PC-9 (cell line): ENCODE data around the gene CEP89. TPM values are rescaled to one million over a fixed set of nuclear protein-coding genes. Genes with fewer than 3 reads are reported as not detected.
"Not testable (repeated sequence)": the region's sequence is repeated elsewhere in the genome, so short reads cannot be mapped to it uniquely, and the experiment has no call there.

Experiments used
- BruUV-seq: library from RNA; stranded (reverse); fragments of 400-500 nt; replicated peaks from 2 replicates; lab custom pipeline; 2021; lab: Mats Ljungman, UMichigan
- CTCF ChIA-PET: fragments of 300-600 bp; sonication (Branson Sonifier 250); formaldehyde crosslinking; loops from one replicate; lab custom pipeline; 2022; ENCODE audit warnings: antibody characterized with exemption; lab: Charles Lee
- POLR2A ChIA-PET: fragments of 300-600 bp; sonication (Branson Sonifier 250); formaldehyde crosslinking; loops from one replicate; lab custom pipeline; 2022; ENCODE audit warnings: antibody characterized with exemption; ENCODE audit not compliant: unreplicated experiment; lab: Charles Lee
- DNase-seq, 2 experiments: peaks; one replicate each; pipeline versions ENCODE4 v3.0.0 to v3.0.0-alpha.2; 2015 to 2022; ENCODE audit warnings: mixed read lengths in 1 of 2
- H2AFZ ChIP-seq: fragments of 200-600 bp; sonication (generic); 2 replicates; pipeline ENCODE4 v1.8.1; 2017; ENCODE audit warnings: antibody characterized with exemption
- H3F3A ChIP-seq: fragments of 200-600 bp; sonication (generic); 2 replicates; pipeline ENCODE4 v1.8.1; 2017; ENCODE audit warnings: antibody characterized with exemption, mild to moderate bottlenecking, low read depth; ENCODE audit not compliant: insufficient read depth
- H3K27ac ChIP-seq: fragments of 200-600 bp; sonication (generic); 2 replicates; pipeline ENCODE4 v1.6.1; 2016; ENCODE audit warnings: mixed run types
- H3K27me3 ChIP-seq: fragments of 200-600 bp; sonication (generic); 2 replicates; pipeline ENCODE4 v1.6.1; 2016; ENCODE audit warnings: low read depth, mixed run types; ENCODE audit not compliant: insufficient read depth
- H3K36me3 ChIP-seq: fragments of 200-600 bp; sonication (generic); 2 replicates; pipeline ENCODE4 v1.6.1; 2016; ENCODE audit warnings: low read depth, mixed run types
- H3K4me1 ChIP-seq: fragments of 200-600 bp; sonication (generic); replicated peaks from 2 replicates; pipeline ENCODE4 v1.6.1; 2016; ENCODE audit warnings: mixed run types; ENCODE audit not compliant: insufficient read depth
- H3K4me2 ChIP-seq: fragments of 200-600 bp; sonication (generic); 2 replicates; pipeline ENCODE4 v1.6.1; 2017; ENCODE audit warnings: mixed run types
- H3K4me3 ChIP-seq: fragments of 200-600 bp; sonication (generic); 2 replicates; pipeline ENCODE4 v1.6.1; 2016; ENCODE audit warnings: mixed run types
- H3K79me2 ChIP-seq: fragments of 200-600 bp; sonication (generic); 2 replicates; pipeline ENCODE4 v1.6.1; 2017; ENCODE audit warnings: low read depth, mixed run types
- H3K9me2 ChIP-seq: fragments of 200-600 bp; sonication (generic); 2 replicates; pipeline ENCODE4 v1.8.1; 2017; ENCODE audit warnings: mild to moderate bottlenecking; ENCODE audit not compliant: insufficient read depth
- H3K9me3 ChIP-seq: fragments of 200-600 bp; sonication (generic); 2 replicates; pipeline ENCODE4 v1.8.1; 2016; ENCODE audit warnings: low read depth; ENCODE audit not compliant: insufficient read depth
- H4K20me1 ChIP-seq: fragments of 200-600 bp; sonication (generic); 2 replicates; pipeline ENCODE4 v1.8.1; 2017; ENCODE audit not compliant: insufficient read depth
- EZH2 ChIP-seq: fragments of 200-600 bp; sonication (generic); IDR thresholded peaks from 2 replicates; pipeline ENCODE4 v1.8.0; 2017; ENCODE audit warnings: antibody characterized with exemption, low read depth
- intact Hi-C: fragments of 100-400 bp; cut with micrococcal nuclease; formaldehyde crosslinking; loops from one replicate; pipeline ENCODE4 v1.10.0; 2022; ENCODE audit not compliant: unreplicated experiment
- total RNA-seq: library from RNA; stranded (reverse); gene quantifications from 2 replicates; pipeline ENCODE4 v1.2.3, GENCODE V29; 2021
- TF ChIP-seq, protein P1 (sequence below): fragments of 200-600 bp; sonication (generic); conservative IDR thresholded peaks from 2 replicates; pipeline ENCODE4 v1.6.1; 2017; ENCODE audit warnings: mixed run types, antibody characterized with exemption, mild to moderate bottlenecking, moderate library complexity

The CEP89 gene
- total RNA-seq, 1 experiment from 2014 or later = 33.6 TPM

DNA sequence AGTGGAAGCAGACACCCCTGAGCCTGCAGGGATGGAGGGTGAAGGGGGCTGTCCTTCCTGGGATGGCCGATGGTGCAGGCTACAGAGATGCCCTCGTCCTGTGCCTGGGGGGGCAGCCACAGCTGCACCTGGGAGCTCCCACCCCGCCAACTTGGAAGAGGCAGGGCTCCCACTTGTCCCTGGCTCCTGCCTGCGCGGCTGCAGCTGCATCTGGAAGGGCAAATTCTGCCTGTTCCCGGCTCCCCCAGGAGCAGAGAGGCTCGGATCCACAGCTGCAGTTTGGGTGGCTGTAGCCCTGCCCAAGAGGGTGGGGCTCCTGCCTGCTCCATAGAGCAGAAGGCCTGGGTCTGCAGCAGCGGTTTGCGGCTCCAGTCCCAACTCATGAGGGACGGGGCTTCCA is 2.2 kb downstream of the CEP89 start:
- no peak overlapping the region for H2AFZ ChIP-seq
- H3K9me3 ChIP-seq = no peaks in the 10 kb centered on the region
- no peaks in the 10 kb centered on the region for H4K20me1 ChIP-seq
- BruUV-seq = no TSS peak
- no peak overlapping the region for H3K27ac ChIP-seq
- CTCF ChIA-PET = no interaction called here
- no peaks in the 10 kb centered on the region; the same call in 1 of the 2 replicates for H3K36me3 ChIP-seq
- intact Hi-C loops = no loop called here
- peaks cover 30% of the 10 kb centered on the region for H3K79me2 ChIP-seq
- DNase-seq = no peak
- POLR2A ChIA-PET = no interaction called here
- H3F3A ChIP-seq = peaks cover 19% of the 10 kb centered on the region; the same call in 1 of the 2 replicates
- no peaks in the 10 kb centered on the region for H3K9me2 ChIP-seq
- no peaks in the 10 kb centered on the region for H3K27me3 ChIP-seq
- TF ChIP-seq, protein P1, sequence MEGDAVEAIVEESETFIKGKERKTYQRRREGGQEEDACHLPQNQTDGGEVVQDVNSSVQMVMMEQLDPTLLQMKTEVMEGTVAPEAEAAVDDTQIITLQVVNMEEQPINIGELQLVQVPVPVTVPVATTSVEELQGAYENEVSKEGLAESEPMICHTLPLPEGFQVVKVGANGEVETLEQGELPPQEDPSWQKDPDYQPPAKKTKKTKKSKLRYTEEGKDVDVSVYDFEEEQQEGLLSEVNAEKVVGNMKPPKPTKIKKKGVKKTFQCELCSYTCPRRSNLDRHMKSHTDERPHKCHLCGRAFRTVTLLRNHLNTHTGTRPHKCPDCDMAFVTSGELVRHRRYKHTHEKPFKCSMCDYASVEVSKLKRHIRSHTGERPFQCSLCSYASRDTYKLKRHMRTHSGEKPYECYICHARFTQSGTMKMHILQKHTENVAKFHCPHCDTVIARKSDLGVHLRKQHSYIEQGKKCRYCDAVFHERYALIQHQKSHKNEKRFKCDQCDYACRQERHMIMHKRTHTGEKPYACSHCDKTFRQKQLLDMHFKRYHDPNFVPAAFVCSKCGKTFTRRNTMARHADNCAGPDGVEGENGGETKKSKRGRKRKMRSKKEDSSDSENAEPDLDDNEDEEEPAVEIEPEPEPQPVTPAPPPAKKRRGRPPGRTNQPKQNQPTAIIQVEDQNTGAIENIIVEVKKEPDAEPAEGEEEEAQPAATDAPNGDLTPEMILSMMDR = no peak
- TF ChIP-seq EZH2 = no peak
- H3K4me2 ChIP-seq = no peak overlapping the region
- H3K4me1 ChIP-seq = no peaks in the 10 kb centered on the region; the same call in 1 of the 2 replicates
- H3K4me3 ChIP-seq = no peak overlapping the region

DNA sequence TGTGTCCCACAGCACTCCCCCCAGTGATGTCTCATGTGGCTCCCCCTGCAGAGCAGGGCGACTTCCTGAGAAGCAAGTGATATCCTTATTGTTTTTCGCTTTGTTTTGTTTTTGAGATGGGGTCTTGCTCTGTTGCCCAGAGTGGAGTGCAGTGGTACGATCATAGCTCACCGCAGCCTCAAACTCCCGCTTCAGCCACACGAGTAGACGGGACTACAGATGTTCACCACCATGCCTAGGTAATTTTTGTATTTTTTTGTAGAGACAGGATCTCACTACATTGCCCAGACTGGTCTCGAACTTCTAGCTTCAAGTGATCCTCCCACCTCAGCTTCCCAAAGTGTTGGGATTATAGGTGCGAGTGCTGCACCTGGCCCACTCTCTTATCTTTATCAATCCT is 5.0 kb downstream of the CEP89 start:
- ChIA-PET CTCF (no interaction called here), POLR2A (interaction anchor here (0.6 kb wide), 2 partner anchors 23 to 1258 kb away, joined by 4 to 7 read pairs; no protein-coding TSS in a partner anchor)
- Histone ChIP-seq H3K79me2 (peaks cover 23% of the 10 kb centered on the region), H3K36me3 (peaks cover 4% of the 10 kb centered on the region), H3K9me2 (no peaks in the 10 kb centered on the region), H4K20me1 (no peaks in the 10 kb centered on the region), H3K4me1 (no peaks in the 10 kb centered on the region; the same call in 1 of the 2 replicates), H3K4me3 (no peak overlapping the region), H3K27me3 (no peaks in the 10 kb centered on the region), H3K27ac (no peak overlapping the region), H2AFZ (no peak overlapping the region), H3K9me3 (no peaks in the 10 kb centered on the region), H3K4me2 (no peak overlapping the region), H3F3A (no peaks in the 10 kb centered on the region)
- intact Hi-C loops = no loop called here
- BruUV-seq = no TSS peak
- no peak for DNase-seq
- TF ChIP-seq EZH2 = no peak
- TF ChIP-seq, protein P1 = no peak

DNA sequence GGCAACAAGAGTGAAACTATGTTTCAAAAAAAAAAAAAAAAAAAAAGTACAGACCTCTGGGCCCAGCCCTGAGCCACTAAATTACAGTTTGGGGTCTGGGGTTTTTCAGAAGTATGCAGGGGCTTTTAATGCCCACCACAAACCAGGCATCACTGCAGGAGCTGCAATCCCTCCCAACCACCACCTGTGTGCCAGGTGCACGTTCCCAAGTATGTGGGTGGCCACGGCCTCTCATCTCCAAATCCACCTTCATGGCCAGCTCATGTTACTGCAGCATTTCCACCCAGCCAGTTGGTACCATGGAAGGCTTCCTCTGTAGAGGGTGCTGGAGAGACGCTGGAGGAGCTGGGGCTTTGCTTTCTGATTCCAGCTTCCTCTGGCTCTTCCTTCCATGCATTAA is 26.5 kb downstream of the CEP89 start:
- H4K20me1 ChIP-seq = no peaks in the 10 kb centered on the region
- no TSS peak for BruUV-seq
- ChIA-PET CTCF (no interaction called here), POLR2A (no interaction called here)
- H3K36me3 ChIP-seq = 0 out of 2 replicates have a peak, but pooled peaks cover 6% of the 10 kb centered on the region
- H3K9me3 ChIP-seq = no peaks in the 10 kb centered on the region
- H3K27me3 ChIP-seq = no peaks in the 10 kb centered on the region
- H3K4me1 ChIP-seq = no peaks in the 10 kb centered on the region
- TF ChIP-seq, protein P1 = no peak
- TF ChIP-seq EZH2 = no peak
- intact Hi-C loops = no loop called here
- no peaks in the 10 kb centered on the region for H3K79me2 ChIP-seq
- no peaks in the 10 kb centered on the region for H3K9me2 ChIP-seq
- no peak for DNase-seq
- H2AFZ ChIP-seq = no peak overlapping the region
- H3K4me2 ChIP-seq = no peak overlapping the region
- H3K27ac ChIP-seq = no peak overlapping the region
- H3F3A ChIP-seq = no peaks in the 10 kb centered on the region
- H3K4me3 ChIP-seq = no peak overlapping the region

DNA sequence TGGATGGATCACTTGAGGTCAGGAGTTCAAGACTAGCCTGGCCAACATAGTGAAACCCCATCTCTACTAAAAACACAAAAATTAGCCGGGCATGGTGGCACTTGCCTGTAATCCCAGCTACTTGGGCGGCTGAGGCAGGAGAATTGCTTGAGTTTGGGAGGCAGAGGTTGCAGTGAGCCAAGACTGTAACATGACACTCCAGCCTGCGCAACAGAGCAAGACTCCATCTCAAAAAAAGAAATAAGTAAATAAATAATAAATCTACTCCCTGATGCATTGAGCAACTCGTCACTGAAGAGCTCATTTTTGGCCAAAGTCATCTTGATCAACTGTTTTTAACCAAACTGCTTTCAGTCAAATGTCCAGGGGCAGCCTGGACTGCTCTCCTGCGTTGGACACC is 30.5 kb downstream of the CEP89 start:
- H3K27me3 ChIP-seq, CTCF ChIA-PET: not testable (repeated sequence)

More for the DNA sequence above, 30.5 kb downstream of the CEP89 start:
- H3K4me2 ChIP-seq, H3K27ac ChIP-seq, H3K79me2 ChIP-seq, POLR2A ChIA-PET, BruUV-seq, intact Hi-C loops, H3K36me3 ChIP-seq, H3K4me3 ChIP-seq, H2AFZ ChIP-seq, DNase-seq, H3K9me3 ChIP-seq, H3K4me1 ChIP-seq, H3F3A ChIP-seq, H4K20me1 ChIP-seq, H3K9me2 ChIP-seq: not testable (repeated sequence)
